Parathyroid adenoma (tissue), 2 donors: ENCODE data around the gene ERC1.

ENCODE experiments used
- H2AFZ ChIP-seq: fragments of 300-600 bp; sonication (generic); one replicate; pipeline ENCODE4 v1.7.0; 2017; ENCODE audit warnings: antibody characterized with exemption, mild to moderate bottlenecking
- H3K27ac ChIP-seq: fragments of 300-600 bp; sonication (generic); one replicate; pipeline ENCODE4 v1.7.0; 2017
- H3K27me3 ChIP-seq: fragments of 300-600 bp; sonication (generic); one replicate; pipeline ENCODE4 v1.7.0; 2017; ENCODE audit warnings: low read length; ENCODE audit not compliant: control insufficient read depth, insufficient read depth
- H3K36me3 ChIP-seq: fragments of 300-600 bp; sonication (generic); one replicate; pipeline ENCODE4 v1.7.0; 2017; ENCODE audit warnings: low read length; ENCODE audit not compliant: control insufficient read depth, insufficient read depth
- H3K4me1 ChIP-seq: fragments of 300-600 bp; sonication (generic); one replicate; pipeline ENCODE4 v1.7.0; 2017; ENCODE audit warnings: control low read depth
- H3K4me2 ChIP-seq: fragments of 300-600 bp; sonication (generic); one replicate; pipeline ENCODE4 v1.7.0; 2017; ENCODE audit warnings: low read length
- H3K4me3 ChIP-seq: fragments of 300-600 bp; sonication (generic); one replicate; pipeline ENCODE4 v1.7.0; 2017; ENCODE audit warnings: low read depth, low read length
- H3K79me2 ChIP-seq: fragments of 300-600 bp; sonication (generic); one replicate; pipeline ENCODE4 v1.7.0; 2017; ENCODE audit warnings: control low read depth
- H3K9ac ChIP-seq: fragments of 300-600 bp; sonication (generic); one replicate; pipeline ENCODE4 v1.7.0; 2017; ENCODE audit warnings: mild to moderate bottlenecking
- H3K9me3 ChIP-seq: fragments of 300-600 bp; sonication (generic); one replicate; pipeline ENCODE4 v1.7.0; 2017; ENCODE audit warnings: low read length; ENCODE audit not compliant: control insufficient read depth
- CTCF ChIP-seq: fragments of 300-600 bp; sonication (generic); IDR thresholded peaks from one replicate; pipeline ENCODE4 v1.7.0; 2017; ENCODE audit warnings: antibody characterized with exemption, mild to moderate bottlenecking
- donor health status: primary hyperparathyroidism.

The ERC1 gene

DNA sequence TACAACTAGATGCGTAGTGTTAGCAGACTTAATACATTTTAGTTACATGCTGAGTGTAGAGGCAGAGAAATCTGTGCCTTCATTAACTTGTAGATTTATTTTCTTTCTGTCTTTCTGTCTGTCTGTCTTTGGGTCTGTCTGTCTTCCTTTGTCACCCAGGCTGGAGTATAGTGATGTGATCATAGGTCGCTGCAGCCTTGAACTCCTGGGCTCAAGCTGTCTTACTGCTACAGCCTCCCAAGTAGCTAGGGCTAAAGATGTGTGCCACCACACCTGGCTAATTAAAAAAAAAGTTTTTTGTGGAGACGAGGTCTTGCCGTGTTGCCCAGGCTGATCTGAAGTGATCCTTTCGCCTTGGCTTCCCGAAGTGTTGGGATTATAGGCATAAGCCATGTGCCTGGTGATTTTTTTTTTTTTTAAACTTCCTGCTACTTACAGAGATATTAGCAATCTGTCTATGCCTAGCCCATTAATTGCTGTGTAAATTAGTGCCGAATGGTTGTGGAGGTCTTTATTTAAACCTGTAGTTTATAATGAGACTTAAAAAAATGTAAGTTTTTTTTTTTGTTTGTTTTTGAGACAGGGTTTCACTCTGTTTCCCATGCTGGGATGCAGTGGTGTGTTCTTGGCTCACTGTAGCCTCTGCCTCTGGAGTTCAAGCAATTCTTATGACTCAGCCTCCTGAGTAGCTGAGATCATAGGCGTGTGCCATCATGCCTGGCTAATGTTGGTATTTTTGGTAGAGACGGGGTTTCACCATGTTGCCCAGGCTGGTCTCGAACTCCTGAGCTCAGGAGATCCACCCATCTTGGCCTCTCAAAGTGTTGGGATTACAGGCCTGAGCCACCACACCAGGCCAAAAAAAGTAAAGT lies 22.8 kb downstream of the ERC1 start:
- H3K9me3 ChIP-seq = no peaks in the 10 kb centered on the region
- H3K27ac ChIP-seq = no peak overlapping the region
- H3K4me1 ChIP-seq = no peaks in the 10 kb centered on the region
- H2AFZ ChIP-seq = no peak overlapping the region
- H3K79me2 ChIP-seq = peaks cover 25% of the 10 kb centered on the region
- H3K4me3 ChIP-seq = no peak overlapping the region
- H3K27me3 ChIP-seq = no peaks in the 10 kb centered on the region
- H3K9ac ChIP-seq = no peak overlapping the region
- H3K4me2 ChIP-seq = no peak overlapping the region
- H3K36me3 ChIP-seq = no peaks in the 10 kb centered on the region
- no peak for TF ChIP-seq CTCF

GRCh38 chr12:1019283-1019682 lies 28.3 kb downstream of the ERC1 start:
- no peak overlapping the region for H3K4me2 ChIP-seq
- H3K27ac ChIP-seq = no peak overlapping the region
- no peak overlapping the region for H3K4me3 ChIP-seq
- no peaks in the 10 kb centered on the region for H3K36me3 ChIP-seq
- TF ChIP-seq CTCF = no peak
- no peaks in the 10 kb centered on the region for H3K4me1 ChIP-seq
- no peak overlapping the region for H3K9ac ChIP-seq
- no peaks in the 10 kb centered on the region for H3K27me3 ChIP-seq
- no peak overlapping the region for H2AFZ ChIP-seq
- H3K79me2 ChIP-seq = peaks cover 43% of the 10 kb centered on the region
- H3K9me3 ChIP-seq = no peaks in the 10 kb centered on the region

- H3K4me3 ChIP-seq = no peak overlapping the region
- no peaks in the 10 kb centered on the region for H3K36me3 ChIP-seq
- no peaks in the 10 kb centered on the region for H3K9me3 ChIP-seq
- H3K4me1 ChIP-seq = no peaks in the 10 kb centered on the region
- H3K9ac ChIP-seq = no peak overlapping the region
- H2AFZ ChIP-seq = no peak overlapping the region
- peaks cover 43% of the 10 kb centered on the region for H3K79me2 ChIP-seq
- no peak overlapping the region for H3K27ac ChIP-seq
- TF ChIP-seq CTCF = no peak
- no peak overlapping the region for H3K4me2 ChIP-seq
- H3K27me3 ChIP-seq = no peaks in the 10 kb centered on the region
Measured at GRCh38 chr12:1020389-1020788, 29.4 kb downstream of the ERC1 start.

GRCh38 chr12:1022032-1022970 lies 31.3 kb downstream of the ERC1 start:
- no peaks in the 10 kb centered on the region for H3K9me3 ChIP-seq
- no peak overlapping the region for H3K4me2 ChIP-seq
- H3K4me1 ChIP-seq = no peaks in the 10 kb centered on the region
- H3K4me3 ChIP-seq = no peak overlapping the region
- H3K9ac ChIP-seq = no peak overlapping the region
- H3K79me2 ChIP-seq = peaks cover 33% of the 10 kb centered on the region
- H3K27me3 ChIP-seq = no peaks in the 10 kb centered on the region
- no peaks in the 10 kb centered on the region for H3K36me3 ChIP-seq
- no peak for TF ChIP-seq CTCF
- no peak overlapping the region for H3K27ac ChIP-seq
- no peak overlapping the region for H2AFZ ChIP-seq
